Type B pancreatic cell (in vitro differentiated cells): Measurements from ENCODE around the gene KCNT1. TPM values are rescaled to one million over a fixed set of nuclear protein-coding genes. Genes with fewer than 3 reads are reported as not detected.
"Not testable (repeated sequence)": the region's sequence is repeated elsewhere in the genome, so short reads cannot be mapped to it uniquely, and the experiment has no call there.

Source experiments
- DNase-seq: peaks from one replicate; pipeline ENCODE4 v3.0.0; 2021; ENCODE audit warnings: mixed read lengths; ENCODE audit not compliant: unreplicated experiment; ENCODE audit errors: extremely low spot score
- H3K27ac Mint-ChIP-seq: 2 replicates; pipeline ENCODE4 v1.8.0; 2021; ENCODE audit warnings: mild to moderate bottlenecking, mixed read lengths
- H3K27me3 Mint-ChIP-seq: 2 replicates; pipeline ENCODE4 v1.8.0; 2021; ENCODE audit warnings: mixed read lengths
- H3K36me3 Mint-ChIP-seq: 2 replicates; pipeline ENCODE4 v1.8.0; 2021; ENCODE audit warnings: mixed read lengths
- H3K4me1 Mint-ChIP-seq: one replicate; pipeline ENCODE4 v1.8.0; 2021; ENCODE audit warnings: mixed read lengths; ENCODE audit not compliant: unreplicated experiment
- H3K4me3 Mint-ChIP-seq: 2 replicates; pipeline ENCODE4 v1.8.0; 2021; ENCODE audit warnings: mild to moderate bottlenecking, mixed read lengths
- H3K9me3 Mint-ChIP-seq: 2 replicates; pipeline ENCODE4 v1.8.0; 2021; ENCODE audit warnings: mixed read lengths
- total RNA-seq: library from RNA; stranded (reverse); gene quantifications from 2 replicates; pipeline ENCODE4 v1.2.1, GENCODE V29; 2021; ENCODE audit warnings: low replicate concordance
- TF ChIP-seq, protein P1 (sequence below): fragments of 200-600 bp; sonication (generic); conservative IDR thresholded peaks from 2 replicates; pipeline ENCODE4 v1.5.0; 2021; ENCODE audit warnings: antibody characterized with exemption, mild to moderate bottlenecking

The KCNT1 gene
- total RNA-seq, 1 donor from 2014 or later = not detected

GRCh38 chr9:135669616-135670285, 32.2 kb upstream of the KCNT1 start:
- TF ChIP-seq, protein P1, sequence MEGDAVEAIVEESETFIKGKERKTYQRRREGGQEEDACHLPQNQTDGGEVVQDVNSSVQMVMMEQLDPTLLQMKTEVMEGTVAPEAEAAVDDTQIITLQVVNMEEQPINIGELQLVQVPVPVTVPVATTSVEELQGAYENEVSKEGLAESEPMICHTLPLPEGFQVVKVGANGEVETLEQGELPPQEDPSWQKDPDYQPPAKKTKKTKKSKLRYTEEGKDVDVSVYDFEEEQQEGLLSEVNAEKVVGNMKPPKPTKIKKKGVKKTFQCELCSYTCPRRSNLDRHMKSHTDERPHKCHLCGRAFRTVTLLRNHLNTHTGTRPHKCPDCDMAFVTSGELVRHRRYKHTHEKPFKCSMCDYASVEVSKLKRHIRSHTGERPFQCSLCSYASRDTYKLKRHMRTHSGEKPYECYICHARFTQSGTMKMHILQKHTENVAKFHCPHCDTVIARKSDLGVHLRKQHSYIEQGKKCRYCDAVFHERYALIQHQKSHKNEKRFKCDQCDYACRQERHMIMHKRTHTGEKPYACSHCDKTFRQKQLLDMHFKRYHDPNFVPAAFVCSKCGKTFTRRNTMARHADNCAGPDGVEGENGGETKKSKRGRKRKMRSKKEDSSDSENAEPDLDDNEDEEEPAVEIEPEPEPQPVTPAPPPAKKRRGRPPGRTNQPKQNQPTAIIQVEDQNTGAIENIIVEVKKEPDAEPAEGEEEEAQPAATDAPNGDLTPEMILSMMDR = no peak
- no peak overlapping the region for H3K4me3 Mint-ChIP-seq
- no peaks in the 10 kb centered on the region for H3K36me3 Mint-ChIP-seq
- no peaks in the 10 kb centered on the region for H3K4me1 Mint-ChIP-seq
- DNase-seq = no peak
- H3K27me3 Mint-ChIP-seq = peaks cover 15% of the 10 kb centered on the region
- no peak overlapping the region for H3K27ac Mint-ChIP-seq
- no peaks in the 10 kb centered on the region for H3K9me3 Mint-ChIP-seq

GRCh38 chr9:135670721-135671590, 31.0 kb upstream of the KCNT1 start:
- Mint-ChIP-seq H3K9me3 (no peaks in the 10 kb centered on the region), H3K27me3 (peaks cover 18% of the 10 kb centered on the region), H3K36me3 (no peaks in the 10 kb centered on the region), H3K4me1 (no peaks in the 10 kb centered on the region), H3K27ac (no peak overlapping the region), H3K4me3 (no peak overlapping the region)
- TF ChIP-seq, protein P1 = no peak
- no peak for DNase-seq

- H3K36me3 Mint-ChIP-seq = no peaks in the 10 kb centered on the region
- H3K27ac Mint-ChIP-seq = no peak overlapping the region
- H3K4me1 Mint-ChIP-seq = no peaks in the 10 kb centered on the region
- H3K9me3 Mint-ChIP-seq = no peaks in the 10 kb centered on the region
- no peak for DNase-seq
- H3K27me3 Mint-ChIP-seq = peaks cover 14% of the 10 kb centered on the region
- TF ChIP-seq, protein P1 = no peak
- H3K4me3 Mint-ChIP-seq = no peak overlapping the region
These were observed 30.4 kb upstream of the KCNT1 start for GRCh38 chr9:135671591-135672041.

DNA sequence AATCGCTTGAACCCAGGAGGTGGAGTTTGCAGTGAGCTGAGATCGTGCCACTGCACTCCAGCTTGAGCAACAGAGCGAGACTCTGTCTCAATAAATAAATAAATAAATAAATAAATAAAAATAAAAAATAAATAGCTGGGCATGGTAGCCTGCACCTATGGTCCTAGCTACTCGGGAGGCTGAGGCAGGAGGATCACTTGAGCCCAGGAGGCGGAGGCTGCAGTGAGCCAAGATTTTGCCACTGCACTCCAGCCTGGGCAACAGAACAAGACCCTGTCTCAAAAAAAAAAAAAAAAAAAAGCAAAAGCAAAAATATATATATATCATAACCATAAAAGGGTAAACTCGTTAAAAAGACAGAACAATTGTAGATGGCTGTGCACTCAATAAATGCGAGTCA, 29.2 kb upstream of the KCNT1 start:
- DNase-seq, H3K4me3 Mint-ChIP-seq, H3K27ac Mint-ChIP-seq, H3K4me1 Mint-ChIP-seq, H3K36me3 Mint-ChIP-seq, H3K9me3 Mint-ChIP-seq: not testable (repeated sequence)
- peaks cover 14% of the 10 kb centered on the region for H3K27me3 Mint-ChIP-seq

GRCh38 chr9:135673941-135674340, 28.0 kb upstream of the KCNT1 start:
- no peaks in the 10 kb centered on the region for H3K4me1 Mint-ChIP-seq
- TF ChIP-seq, protein P1 = no peak

GRCh38 chr9:135674977-135675376, 27.0 kb upstream of the KCNT1 start:
- Mint-ChIP-seq H3K4me1 (no peaks in the 10 kb centered on the region), H3K9me3 (no peaks in the 10 kb centered on the region), H3K27me3 (peaks cover 17% of the 10 kb centered on the region), H3K4me3 (no peak overlapping the region), H3K36me3 (no peaks in the 10 kb centered on the region), H3K27ac (peak overlapping the region; percentile 55)
- DNase-seq = no peak
- TF ChIP-seq, protein P1 = no peak

More at GRCh38 chr9:135673941-135674340, 28.0 kb upstream of the KCNT1 start:
- H3K27ac Mint-ChIP-seq = no peak overlapping the region
- no peaks in the 10 kb centered on the region for H3K9me3 Mint-ChIP-seq
- H3K4me3 Mint-ChIP-seq = no peak overlapping the region
- no peak for DNase-seq
- H3K36me3 Mint-ChIP-seq = no peaks in the 10 kb centered on the region
- H3K27me3 Mint-ChIP-seq = peaks cover 14% of the 10 kb centered on the region
